K562 (cell line): ENCODE results near the gene KCTD18. TPM values are rescaled to one million over a fixed set of nuclear protein-coding genes. Genes with fewer than 3 reads are reported as not detected.

ENCODE experiments used
- ATAC-seq: fragments of 200-7000 bp; cut with Tn5 transposase; 3 replicates; pipeline ENCODE4 v1.9.1; 2020; ENCODE audit warnings: moderate library complexity
- BruUV-seq: library from RNA; stranded (reverse); fragments of 400-500 nt; replicated peaks from 2 replicates; lab custom pipeline; 2021; lab: Mats Ljungman, UMichigan
- CTCF ChIA-PET: fragments of 300-600 bp; formaldehyde crosslinking; extraction: SDS; loops from one replicate; lab custom pipeline; 2021; ENCODE audit warnings: low intra/inter-chr PET ratio; lab: Yijun Ruan, JAX
- POLR2A ChIA-PET: fragments of 300-600, 350-650 bp; sonication (Branson Sonifier 250); formaldehyde crosslinking; extraction: SDS; loops from one replicate; lab custom pipeline; 2021; ENCODE audit warnings: antibody characterized with exemption, inconsistent platforms; lab: Yijun Ruan, JAX
- DNase-seq, 4 experiments: peaks; one replicate each; pipeline versions ENCODE4 v3.0.0 to v3.0.0-alpha.2; 2011 to 2018; ENCODE audit warnings: low spot score in 3 of 4, mixed read lengths in 3 of 4; ENCODE audit errors: extremely low read depth in 1 of 4
- FAIRE-seq: peaks from 2 replicates; lab custom pipeline; 2011; peaks lifted over from hg19 to GRCh38; lab: Jason Lieb, UNC
- H2AFZ ChIP-seq: 2 replicates; pipeline ENCODE4 v1.6.0; 2011; ENCODE audit warnings: low read depth, low read length, control low read depth, inconsistent platforms
- H3K27ac ChIP-seq: fragments of 200-600 bp; 3 replicates; pipeline ENCODE4 v1.8.0; 2011; ENCODE audit warnings: low read depth, mild to moderate bottlenecking, control low read depth, inconsistent platforms, low read length, moderate library complexity, mixed read lengths; ENCODE audit errors: extremely low read depth
- H3K27me3 ChIP-seq, 2 experiments: fragments of 300-600 bp in 1 of 2; 2 replicates in 1 of 2; 3 replicates in 1 of 2; pipeline versions ENCODE4 v1.6.0 to v1.8.0; 2011; ENCODE audit warnings: inconsistent platforms in 2 of 2, low read length in 2 of 2, mild to moderate bottlenecking in 1 of 2, mixed read lengths in 1 of 2, moderate library complexity in 1 of 2; ENCODE audit not compliant: control insufficient read depth in 2 of 2, insufficient read depth in 2 of 2
- H3K36me3 ChIP-seq: fragments of 300-600 bp; 3 replicates; pipeline ENCODE4 v1.8.0; 2011; ENCODE audit warnings: mild to moderate bottlenecking, low read length, inconsistent platforms; ENCODE audit not compliant: control insufficient read depth, insufficient read depth
- H3K4me1 ChIP-seq, 2 experiments: fragments of 200-600 bp in 1 of 2; replicated peaks in 1 of 2; 2 replicates in 1 of 2; 3 replicates in 1 of 2; pipeline versions ENCODE4 v1.5.1 to v1.8.0; 2011; ENCODE audit warnings: inconsistent platforms in 2 of 2, low read length in 2 of 2, mild to moderate bottlenecking in 1 of 2, mixed read lengths in 1 of 2, moderate library complexity in 1 of 2; ENCODE audit not compliant: control insufficient read depth in 2 of 2, insufficient read depth in 2 of 2
- H3K4me2 ChIP-seq: 2 replicates; pipeline ENCODE4 v1.6.1; 2011; ENCODE audit warnings: low read length, control low read depth, inconsistent platforms, mixed read lengths; ENCODE audit not compliant: insufficient read depth
- H3K4me3 ChIP-seq: fragments of 200-600 bp; sonication (generic), shearing (Covaris generic); 2 replicates; pipeline ENCODE4 v1.5.1; 2016; ENCODE audit warnings: control low read depth, inconsistent platforms
- H3K79me2 ChIP-seq: fragments of 200-600 bp; 3 replicates; pipeline ENCODE4 v1.8.0; 2011; ENCODE audit warnings: low read length, inconsistent platforms; ENCODE audit not compliant: control insufficient read depth, insufficient read depth
- H3K9ac ChIP-seq, 2 experiments: 2 replicates each; pipeline versions ENCODE4 v1.6.0 to v1.6.1; 2011; ENCODE audit warnings: low read depth in 2 of 2, low read length in 2 of 2, control low read depth in 1 of 2, inconsistent platforms in 1 of 2, mild to moderate bottlenecking in 1 of 2, mixed read lengths in 1 of 2; ENCODE audit not compliant: insufficient read depth in 1 of 2
- H3K9me1 ChIP-seq: one replicate; pipeline ENCODE4 v1.6.0; 2011; ENCODE audit warnings: inconsistent platforms, mild to moderate bottlenecking, low read length, moderate library complexity; ENCODE audit not compliant: control insufficient read depth, insufficient read depth
- H3K9me3 ChIP-seq: replicated peaks from 2 replicates; pipeline ENCODE4 v1.5.1; 2011; ENCODE audit warnings: low read depth, low read length, inconsistent platforms; ENCODE audit not compliant: control insufficient read depth, insufficient read depth
- H4K20me1 ChIP-seq: replicated peaks from 2 replicates; pipeline ENCODE4 v1.6.1; 2011; ENCODE audit warnings: low read length, inconsistent platforms, mixed read lengths; ENCODE audit not compliant: control insufficient read depth, insufficient read depth
- CHD1 ChIP-seq: fragments of 200-600 bp; sonication (generic); IDR thresholded peaks from one replicate; pipeline ENCODE4 v1.6.1; 2012; ENCODE audit warnings: mild to moderate bottlenecking, moderate library complexity, low read length, inconsistent platforms
- GTF2E2 ChIP-seq: fragments of 200-800 bp; sonication (Bioruptor generic); IDR thresholded peaks from 2 replicates; pipeline ENCODE4 v1.6.1; 2016; ENCODE audit warnings: missing genetic modification characterization, missing compliant biosample characterization
- NCOA6 ChIP-seq: fragments of 450-650 bp; IDR thresholded peaks from 2 replicates; pipeline ENCODE4 v1.6.1; 2017; ENCODE audit warnings: mild to moderate bottlenecking
- ZNF407 ChIP-seq: fragments of 450-650 bp; IDR thresholded peaks from 2 replicates; pipeline ENCODE4 v1.6.1; 2016; ENCODE audit warnings: low read depth
- in situ Hi-C: fragments of 300-500 bp; cut with MboI; formaldehyde crosslinking; loops from 4 replicates; pipeline ENCODE4 v1.15.0; 2018; ENCODE audit warnings: inconsistent platforms, mixed read lengths
- intact Hi-C: fragments of 100-400 bp; cut with micrococcal nuclease; formaldehyde crosslinking; loops from 2 replicates; pipeline ENCODE4 v1.14.2; 2022
- polyA plus RNA-seq, 8 experiments: library from polyadenylated mRNA; depleted of rRNA in 4 of 8; stranded (reverse) in 5 of 8; unstranded in 3 of 8; fragments of >200 nt; fragmentation: Nextera tagmentation in 2 of 8; fragmentation: Illumina TruSeq in 1 of 8; extraction: Ambion mirVana in 2 of 8; extraction: Trizol in 1 of 8; gene quantifications; 2 replicates each; pipeline versions ENCODE4 v1.2.1 to v1.2.3, GENCODE V29; 2011 to 2014; ENCODE audit warnings: inconsistent platforms in 1 of 8, missing spikeins in 1 of 8
- total RNA-seq, 7 experiments: library from RNA; depleted of rRNA in 6 of 7; stranded (reverse); fragments of >200 nt in 6 of 7; fragmentation: Illumina TruSeq in 2 of 7; extraction: Trizol in 2 of 7; gene quantifications; 2 replicates each; pipeline versions ENCODE4 v1.2.1 to v1.2.3, GENCODE V29; 2011 to 2021; ENCODE audit warnings: low replicate concordance in 1 of 7
- TF ChIP-seq, protein P1 (sequence below): sonication (generic); formaldehyde crosslinking; IDR thresholded peaks from 2 replicates; pipeline ENCODE4 v1.8.0; 2022; ENCODE audit warnings: missing genetic modification reagents, mild to moderate bottlenecking, borderline replicate concordance

KCTD18 gene
- total and polyA plus RNA-seq, 9 of the 15 experiments (the other 6 are each of a cell fraction or from before 2014, with no cell fraction given): 0.39 to 5.4 (median 3.8) TPM

DNA sequence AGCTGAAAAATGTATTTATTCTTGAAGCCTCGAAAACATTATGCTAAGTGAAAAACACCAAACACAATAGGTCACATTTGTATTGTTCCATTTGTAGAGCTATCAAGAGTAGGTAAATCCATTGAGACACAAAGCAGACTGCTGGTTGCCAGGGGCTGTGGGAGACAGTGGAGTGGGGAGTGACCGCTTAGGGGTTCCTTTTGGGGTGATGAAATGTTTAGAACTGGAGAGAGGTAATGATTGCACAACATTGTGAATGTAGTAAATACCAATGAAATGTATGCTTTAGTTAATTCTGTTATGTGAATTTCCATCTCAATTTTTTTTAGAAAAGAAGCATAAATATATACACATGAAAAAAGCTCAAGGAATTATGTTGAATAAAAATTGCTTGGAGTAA lies 15.8 kb downstream of the KCTD18 start (continued):
- no peak for TF ChIP-seq ZNF407

DNA sequence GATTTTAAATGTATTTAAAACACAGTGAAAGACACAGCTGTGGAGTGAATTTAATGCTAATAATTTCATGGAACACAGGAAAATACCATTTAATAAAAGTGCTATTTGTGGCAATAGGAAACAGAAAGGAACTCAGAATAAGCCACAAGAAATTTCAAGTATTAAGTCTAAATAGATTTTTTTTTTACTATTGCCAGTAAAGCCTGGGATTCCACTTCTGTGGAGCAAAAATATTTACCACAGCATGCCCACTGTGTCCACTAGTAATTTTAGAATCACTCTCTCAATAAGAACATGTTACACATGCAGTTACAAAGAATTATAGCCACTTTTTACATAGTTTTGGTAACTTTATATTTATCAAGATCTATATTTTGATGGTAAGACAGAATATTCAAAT lies 17.2 kb downstream of the KCTD18 start:
- no peak for ATAC-seq
- peaks cover 4% of the 10 kb centered on the region; the same call in 2 of the 3 replicates for H3K36me3 ChIP-seq
- peaks cover 2% of the 10 kb centered on the region; the same call in 1 of the 2 replicates for H3K9me3 ChIP-seq
- H4K20me1 ChIP-seq: no peaks in the 10 kb centered on the region
- no peaks in the 10 kb centered on the region for H3K9me1 ChIP-seq
- in situ Hi-C loops: no loop called here
- intact Hi-C loops: no loop called here
- H2AFZ ChIP-seq: no peak overlapping the region
- CTCF ChIA-PET: no interaction called here
- H3K27ac ChIP-seq: no peak overlapping the region
- TF ChIP-seq GTF2E2 (tag) (no peak), NCOA6 (no peak), CHD1 (no peak)
- TF ChIP-seq, protein P1, sequence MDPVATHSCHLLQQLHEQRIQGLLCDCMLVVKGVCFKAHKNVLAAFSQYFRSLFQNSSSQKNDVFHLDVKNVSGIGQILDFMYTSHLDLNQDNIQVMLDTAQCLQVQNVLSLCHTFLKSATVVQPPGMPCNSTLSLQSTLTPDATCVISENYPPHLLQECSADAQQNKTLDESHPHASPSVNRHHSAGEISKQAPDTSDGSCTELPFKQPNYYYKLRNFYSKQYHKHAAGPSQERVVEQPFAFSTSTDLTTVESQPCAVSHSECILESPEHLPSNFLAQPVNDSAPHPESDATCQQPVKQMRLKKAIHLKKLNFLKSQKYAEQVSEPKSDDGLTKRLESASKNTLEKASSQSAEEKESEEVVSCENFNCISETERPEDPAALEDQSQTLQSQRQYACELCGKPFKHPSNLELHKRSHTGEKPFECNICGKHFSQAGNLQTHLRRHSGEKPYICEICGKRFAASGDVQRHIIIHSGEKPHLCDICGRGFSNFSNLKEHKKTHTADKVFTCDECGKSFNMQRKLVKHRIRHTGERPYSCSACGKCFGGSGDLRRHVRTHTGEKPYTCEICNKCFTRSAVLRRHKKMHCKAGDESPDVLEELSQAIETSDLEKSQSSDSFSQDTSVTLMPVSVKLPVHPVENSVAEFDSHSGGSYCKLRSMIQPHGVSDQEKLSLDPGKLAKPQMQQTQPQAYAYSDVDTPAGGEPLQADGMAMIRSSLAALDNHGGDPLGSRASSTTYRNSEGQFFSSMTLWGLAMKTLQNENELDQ: no peak
- TF ChIP-seq, all 486 proteins: peak for 0
- BruUV-seq: no TSS peak
- DNase-seq (no peak), FAIRE-seq (no peak)
- H3K79me2 ChIP-seq: no peaks in the 10 kb centered on the region
- no peaks in the 10 kb centered on the region for H3K27me3 ChIP-seq
- POLR2A ChIA-PET: no interaction called here
- H3K4me2 ChIP-seq: no peak overlapping the region
- H3K4me3 ChIP-seq: no peak overlapping the region
- H3K4me1 ChIP-seq: no peaks in the 10 kb centered on the region; a peak in 3 of 5 replicates
- no peak overlapping the region for H3K9ac ChIP-seq
